H1 (cell line): ENCODE results near the gene USF1. TPM values are rescaled to one million over a fixed set of nuclear protein-coding genes. Genes with fewer than 3 reads are reported as not detected.

Experiments used
- CTCF ChIA-PET: fragments of 300-600 bp; sonication (Branson Sonifier 250); formaldehyde crosslinking; loops from one replicate; lab custom pipeline; 2021; ENCODE audit not compliant: partially characterized antibody; lab: Charles Lee
- POLR2A ChIA-PET: fragments of 300-600 bp; sonication (Branson Sonifier 250); formaldehyde crosslinking; loops from one replicate; lab custom pipeline; 2021; ENCODE audit warnings: inconsistent platforms; ENCODE audit not compliant: partially characterized antibody; lab: Charles Lee
- DNase-seq, 2 experiments: peaks; one replicate each; pipeline versions ENCODE4 v3.0.0 to v3.0.0-alpha.2; 2010 to 2022; ENCODE audit warnings: low spot score in 2 of 2, low read depth in 1 of 2, mixed read lengths in 1 of 2
- FAIRE-seq: peaks from 2 replicates; lab custom pipeline; 2011; peaks lifted over from hg19 to GRCh38; lab: Jason Lieb, UNC
- H2AFZ ChIP-seq: 2 replicates; pipeline ENCODE4 v1.8.1; 2012; ENCODE audit warnings: low read length, inconsistent platforms
- H2AK5ac ChIP-seq: 2 replicates; pipeline ENCODE4 v1.6.1; 2013; ENCODE audit warnings: low read depth, low read length
- H2BK120ac ChIP-seq: replicated peaks from 2 replicates; pipeline ENCODE3; 2013; ENCODE audit warnings: low read depth, low read length, inconsistent platforms
- H2BK12ac ChIP-seq: 2 replicates; pipeline ENCODE4 v1.6.1; 2013; ENCODE audit warnings: low read depth, low read length
- H2BK15ac ChIP-seq: 2 replicates; pipeline ENCODE4 v1.6.1; 2013; ENCODE audit warnings: low read length
- H2BK20ac ChIP-seq: 2 replicates; pipeline ENCODE4 v1.6.1; 2013; ENCODE audit warnings: low read length
- H2BK5ac ChIP-seq: 2 replicates; pipeline ENCODE4 v1.6.1; 2013; ENCODE audit warnings: low read depth, low read length
- H3K14ac ChIP-seq: 2 replicates; pipeline ENCODE4 v1.6.1; 2013; ENCODE audit warnings: inconsistent platforms; ENCODE audit not compliant: insufficient read length
- H3K18ac ChIP-seq: 2 replicates; pipeline ENCODE4 v1.6.1; 2013; ENCODE audit warnings: low read length; ENCODE audit errors: extremely low read depth
- H3K23ac ChIP-seq: 2 replicates; pipeline ENCODE4 v1.6.1; 2013; ENCODE audit warnings: inconsistent platforms; ENCODE audit not compliant: insufficient read length
- H3K23me2 ChIP-seq: 2 replicates; pipeline ENCODE4 v1.6.1; 2013; ENCODE audit warnings: low read depth, low read length
- H3K27ac ChIP-seq: 2 replicates; pipeline ENCODE4 v1.6.1; 2011; ENCODE audit warnings: low read depth, low read length, inconsistent platforms
- H3K27me3 ChIP-seq, 4 experiments: replicated peaks in 1 of 4; 1 replicate in 1 of 4; 2 replicates in 3 of 4; pipeline versions ENCODE4 v1.6.1 to v1.8.1; 2011 to 2013; ENCODE audit warnings: low read length in 3 of 4, mild to moderate bottlenecking in 3 of 4, inconsistent platforms in 2 of 4, mixed read lengths in 2 of 4, moderate library complexity in 1 of 4; ENCODE audit not compliant: control insufficient read depth in 3 of 4, insufficient read depth in 3 of 4; ENCODE audit errors: extremely low read depth in 1 of 4
- H3K36me3 ChIP-seq, 4 experiments: 2 replicates each; pipeline versions ENCODE4 v1.6.1 to v1.8.1; 2011 to 2013; ENCODE audit warnings: mild to moderate bottlenecking in 4 of 4, low read length in 3 of 4, moderate library complexity in 2 of 4, control low read depth in 1 of 4, inconsistent platforms in 1 of 4; ENCODE audit not compliant: insufficient read depth in 4 of 4, control insufficient read depth in 2 of 4
- H3K4ac ChIP-seq: replicated peaks from 2 replicates; pipeline ENCODE3; 2013; ENCODE audit warnings: low read length, low read depth, mixed read lengths, inconsistent platforms; ENCODE audit not compliant: insufficient read length
- H3K4me1 ChIP-seq, 4 experiments: replicated peaks in 1 of 4; 1 replicate in 1 of 4; 2 replicates in 3 of 4; pipeline versions ENCODE4 v1.6.1 to v1.8.1; 2011 to 2013; ENCODE audit warnings: low read length in 3 of 4, inconsistent platforms in 2 of 4, mixed read lengths in 1 of 4; ENCODE audit not compliant: insufficient read depth in 4 of 4, control insufficient read depth in 3 of 4
- H3K4me2 ChIP-seq, 2 experiments: 2 replicates each; pipeline versions ENCODE4 v1.6.1 to v1.8.1; 2011 to 2013; ENCODE audit warnings: low read depth in 2 of 2, low read length in 2 of 2, control low read depth in 1 of 2, inconsistent platforms in 1 of 2, mild to moderate bottlenecking in 1 of 2; ENCODE audit not compliant: insufficient read depth in 1 of 2
- H3K4me3 ChIP-seq, 4 experiments: fragments of 200-600, 300-600 bp in 1 of 4; sonication (generic), shearing (Covaris generic), sonication (Bioruptor Twin) in 1 of 4; 2 replicates each; pipeline versions ENCODE4 v1.5.1 to v1.8.1; 2011 to 2016; ENCODE audit warnings: low read length in 4 of 4, low read depth in 3 of 4, control low read depth in 2 of 4, inconsistent platforms in 2 of 4, mild to moderate bottlenecking in 2 of 4, mixed read lengths in 1 of 4, moderate library complexity in 1 of 4; ENCODE audit not compliant: insufficient read depth in 2 of 4; ENCODE audit errors: extremely low read depth in 1 of 4
- H3K56ac ChIP-seq: replicated peaks from 2 replicates; pipeline ENCODE3; 2013; ENCODE audit warnings: low read depth, mild to moderate bottlenecking, mixed read lengths, low read length, inconsistent platforms; ENCODE audit not compliant: insufficient read length
- H3K79me1 ChIP-seq: 2 replicates; pipeline ENCODE4 v1.6.1; 2013; ENCODE audit warnings: low read depth, low read length, control low read depth
- H3K79me2 ChIP-seq, 2 experiments: 2 replicates each; pipeline versions ENCODE4 v1.6.1 to v1.8.1; 2012 to 2013; ENCODE audit warnings: low read length in 2 of 2, mild to moderate bottlenecking in 2 of 2, inconsistent platforms in 1 of 2; ENCODE audit not compliant: insufficient read depth in 2 of 2, control insufficient read depth in 1 of 2
- H3K9ac ChIP-seq, 4 experiments: replicated peaks in 1 of 4; 1 replicate in 1 of 4; 2 replicates in 3 of 4; pipeline versions ENCODE4 v1.6.1 to v1.8.1; 2011 to 2013; ENCODE audit warnings: low read depth in 3 of 4, low read length in 3 of 4, control low read depth in 2 of 4, mild to moderate bottlenecking in 2 of 4, moderate library complexity in 2 of 4, inconsistent platforms in 1 of 4; ENCODE audit errors: extremely low read depth in 1 of 4
- H3K9me3 ChIP-seq, 2 experiments: 2 replicates each; pipeline versions ENCODE4 v1.6.1 to v1.8.1; 2012 to 2013; ENCODE audit warnings: mild to moderate bottlenecking in 2 of 2, moderate library complexity in 2 of 2, control low read depth in 1 of 2, inconsistent platforms in 1 of 2, low read depth in 1 of 2, low read length in 1 of 2, mixed read lengths in 1 of 2; ENCODE audit not compliant: insufficient read depth in 2 of 2
- H4K20me1 ChIP-seq, 2 experiments: replicated peaks in 1 of 2; 2 replicates each; pipeline versions ENCODE3 to v1.8.1; 2011 to 2013; ENCODE audit warnings: inconsistent platforms in 2 of 2, low read length in 2 of 2, mild to moderate bottlenecking in 1 of 2; ENCODE audit not compliant: insufficient read depth in 2 of 2, control insufficient read depth in 1 of 2
- H4K5ac ChIP-seq: 2 replicates; pipeline ENCODE4 v1.6.1; 2013; ENCODE audit warnings: low read length, low read depth, mixed read lengths, inconsistent platforms; ENCODE audit not compliant: insufficient read length
- H4K8ac ChIP-seq: 2 replicates; pipeline ENCODE4 v1.8.0; 2013; ENCODE audit warnings: mild to moderate bottlenecking, moderate library complexity, low read length, inconsistent platforms; ENCODE audit not compliant: insufficient read depth; ENCODE audit errors: extremely low read depth
- H4K91ac ChIP-seq: replicated peaks from 2 replicates; pipeline ENCODE3; 2013; ENCODE audit warnings: low read length, mixed read lengths, inconsistent platforms; ENCODE audit not compliant: insufficient read length
- GABPA ChIP-seq: IDR thresholded peaks from 2 replicates; pipeline ENCODE4 v1.6.1; 2011; ENCODE audit warnings: mild to moderate bottlenecking, low read length, moderate library complexity, borderline replicate concordance; ENCODE audit not compliant: insufficient read depth
- WGBS, 2 experiments: shearing (Covaris generic) in 1 of 2; methylation state at CpG; one replicate each; pipeline versions ENCODE4 v1.1.6 to v1.1.7; 2013 to 2015; ENCODE audit warnings: low lambda C conversion rate in 2 of 2, mixed read lengths in 2 of 2, inconsistent platforms in 1 of 2, low coverage in 1 of 2, missing lambda C conversion rate in 1 of 2; ENCODE audit not compliant: insufficient replicate concordance in 2 of 2, insufficient coverage in 1 of 2, insufficient read length in 1 of 2; ENCODE audit errors: extremely low coverage in 1 of 2, missing lambda C conversion rate in 1 of 2; 5-methylcytosine and 5-hydroxymethylcytosine counted together
- polyA plus RNA-seq, 7 experiments: library from polyadenylated mRNA; depleted of rRNA in 3 of 7; stranded (reverse) in 5 of 7; unstranded in 2 of 7; fragments of >200 nt in 5 of 7; fragments of 200-250 nt in 2 of 7; gene quantifications; 1 replicate in 5 of 7; 2 replicates in 1 of 7; 4 replicates in 1 of 7; pipeline versions ENCODE4 v1.2.1 to v1.2.3, GENCODE V29; 2011 to 2013; ENCODE audit warnings: missing spikeins in 2 of 7, mixed read lengths in 2 of 7
- total RNA-seq: library from RNA; stranded (reverse); fragmentation: NEBNext Ultra II Directional; extraction: Animal tissue kit (Norgen Biotek cat#: 25700); gene quantifications from 2 replicates; pipeline ENCODE4 v1.2.1, GENCODE V29; 2021
- TF ChIP-seq, protein P1 (sequence below): IDR thresholded peaks from 2 replicates; pipeline ENCODE4 v1.6.1; 2012; ENCODE audit warnings: inconsistent platforms
- TF ChIP-seq, protein P2 (sequence below): IDR thresholded peaks from 2 replicates; pipeline ENCODE4 v1.6.1; 2012; ENCODE audit warnings: inconsistent platforms

USF1 gene
- total and polyA plus RNA-seq, 2 of the 8 experiments (the other 6 are each of a cell fraction or from before 2014, with no cell fraction given), result 45.7 to 68.9 TPM

DNA sequence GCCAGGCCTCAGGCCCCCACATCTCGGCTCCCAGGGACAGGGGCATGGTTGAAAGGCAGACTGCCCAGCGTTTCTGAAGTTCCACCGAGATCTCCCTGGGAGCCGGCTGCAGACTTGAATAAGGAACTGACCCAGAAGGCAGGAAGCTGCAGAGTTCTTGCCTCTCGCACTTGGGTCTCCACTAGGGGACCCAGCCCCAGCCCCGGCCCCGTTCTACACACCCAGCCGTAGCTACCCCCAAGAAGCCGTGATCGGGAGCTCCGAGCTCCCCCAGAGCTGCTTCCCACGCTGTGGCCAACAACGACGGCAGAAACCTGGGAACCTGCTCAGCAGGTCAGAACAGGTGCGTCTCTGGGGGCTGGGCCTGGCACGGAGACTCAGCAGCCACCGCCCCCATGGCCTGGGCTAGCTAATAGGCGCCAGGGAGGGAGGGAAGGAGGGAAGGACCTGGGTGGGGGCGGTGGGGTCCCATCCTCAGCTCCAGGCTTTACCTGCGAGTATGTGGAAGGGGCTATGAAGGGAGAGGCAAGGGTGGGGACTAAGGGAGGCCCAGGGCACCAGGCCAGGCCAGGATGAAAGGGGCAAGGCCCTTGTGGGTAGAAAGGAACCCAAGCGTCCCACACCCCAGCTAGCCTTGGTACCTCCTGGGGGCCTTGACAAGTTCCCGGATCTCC is 43.6 kb upstream of the USF1 start, which contains the start of gene NECTIN4:
Gene NECTIN4 (minus strand): TSS at position 308 of the 674 bp plus-strand sequence. CDS start 262 bp downstream, at position 46.
- Histone ChIP-seq H3K79me2 (no peaks in the 10 kb centered on the region), H3K4me2 (no peak within 1 kb of the TSS; a peak in 2 of 4 replicates), H3K36me3 (no peaks in the 10 kb centered on the region), H4K8ac (no peak within 1 kb of the TSS; the same call in 1 of the 2 replicates), H3K4ac (peak within 1 kb of the TSS; percentile 19), H3K23me2 (peaks cover 2% of the 10 kb centered on the region; the same call in 1 of the 2 replicates), H2BK12ac (peak within 1 kb of the TSS; percentile 44; the same call in 1 of the 2 replicates), H3K79me1 (no peaks in the 10 kb centered on the region), H3K23ac (no peak within 1 kb of the TSS), H3K14ac (no peak within 1 kb of the TSS), H2BK120ac (no peak within 1 kb of the TSS), H3K27ac (no peak within 1 kb of the TSS), H3K9me3 (no peaks in the 10 kb centered on the region), H2BK5ac (no peak within 1 kb of the TSS; the same call in 1 of the 2 replicates), H3K9ac (no peak within 1 kb of the TSS), H3K56ac (no peak within 1 kb of the TSS), H3K18ac (no peak within 1 kb of the TSS), H2AK5ac (no peak within 1 kb of the TSS), H2BK15ac (0 out of 2 replicates have a peak within 1 kb of the TSS, but pooled peaks have one; percentile 31), H3K4me1 (peaks cover 0 to 9% (median 0%) of the 10 kb centered on the region in 4 experiments; a peak in 3 of 7 replicates), H3K4me3 (no peak within 1 kb of the TSS), H4K91ac (peak within 1 kb of the TSS; percentile 15), H3K27me3 (no peaks in the 10 kb centered on the region), H2BK20ac (no peak within 1 kb of the TSS), H2AFZ (peak within 1 kb of the TSS; percentile 64; the same call in 1 of the 2 replicates), H4K20me1 (no peaks in the 10 kb centered on the region), H4K5ac (no peak within 1 kb of the TSS)
- CTCF ChIA-PET, result interaction anchor here (1.2 to 11.9 kb wide), 4 partner anchors 9 to 48 kb away, joined by 3 to 156 read pairs (median 49); partner anchors contain the start of genes ARHGAP30 and KLHDC9
- POLR2A ChIA-PET, result interaction anchor here (1.6 kb wide), 1 partner anchor 43 kb away, joined by 5 read pairs; the partner anchor contains the start of gene DEDD
- DNase-seq (no peak), FAIRE-seq (no peak)
- 74% methylated on average over 20 of the region's 22 CpGs; no CpG with 5 or more reads in 1 of the 2 experiments for WGBS, 2 experiments
- TF ChIP-seq GABPA, result no peak
- TF ChIP-seq, protein P1, sequence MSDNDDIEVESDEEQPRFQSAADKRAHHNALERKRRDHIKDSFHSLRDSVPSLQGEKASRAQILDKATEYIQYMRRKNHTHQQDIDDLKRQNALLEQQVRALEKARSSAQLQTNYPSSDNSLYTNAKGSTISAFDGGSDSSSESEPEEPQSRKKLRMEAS, result 0 out of 2 replicates have a peak, but pooled peaks have one; percentile 32
- TF ChIP-seq, protein P2, sequence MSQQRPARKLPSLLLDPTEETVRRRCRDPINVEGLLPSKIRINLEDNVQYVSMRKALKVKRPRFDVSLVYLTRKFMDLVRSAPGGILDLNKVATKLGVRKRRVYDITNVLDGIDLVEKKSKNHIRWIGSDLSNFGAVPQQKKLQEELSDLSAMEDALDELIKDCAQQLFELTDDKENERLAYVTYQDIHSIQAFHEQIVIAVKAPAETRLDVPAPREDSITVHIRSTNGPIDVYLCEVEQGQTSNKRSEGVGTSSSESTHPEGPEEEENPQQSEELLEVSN, result peak; percentile 18; the same call in 1 of the 2 replicates
